GM18867 (cell line): Measurements from ENCODE around the gene TBC1D24.

Source experiments
- ATAC-seq: cut with Tn5 transposase; IDR thresholded peaks from one replicate; pipeline ENCODE4 v1.9.1; 2021; ENCODE audit warnings: mild to moderate bottlenecking, moderate library complexity; ENCODE audit not compliant: unreplicated experiment

The TBC1D24 gene

DNA sequence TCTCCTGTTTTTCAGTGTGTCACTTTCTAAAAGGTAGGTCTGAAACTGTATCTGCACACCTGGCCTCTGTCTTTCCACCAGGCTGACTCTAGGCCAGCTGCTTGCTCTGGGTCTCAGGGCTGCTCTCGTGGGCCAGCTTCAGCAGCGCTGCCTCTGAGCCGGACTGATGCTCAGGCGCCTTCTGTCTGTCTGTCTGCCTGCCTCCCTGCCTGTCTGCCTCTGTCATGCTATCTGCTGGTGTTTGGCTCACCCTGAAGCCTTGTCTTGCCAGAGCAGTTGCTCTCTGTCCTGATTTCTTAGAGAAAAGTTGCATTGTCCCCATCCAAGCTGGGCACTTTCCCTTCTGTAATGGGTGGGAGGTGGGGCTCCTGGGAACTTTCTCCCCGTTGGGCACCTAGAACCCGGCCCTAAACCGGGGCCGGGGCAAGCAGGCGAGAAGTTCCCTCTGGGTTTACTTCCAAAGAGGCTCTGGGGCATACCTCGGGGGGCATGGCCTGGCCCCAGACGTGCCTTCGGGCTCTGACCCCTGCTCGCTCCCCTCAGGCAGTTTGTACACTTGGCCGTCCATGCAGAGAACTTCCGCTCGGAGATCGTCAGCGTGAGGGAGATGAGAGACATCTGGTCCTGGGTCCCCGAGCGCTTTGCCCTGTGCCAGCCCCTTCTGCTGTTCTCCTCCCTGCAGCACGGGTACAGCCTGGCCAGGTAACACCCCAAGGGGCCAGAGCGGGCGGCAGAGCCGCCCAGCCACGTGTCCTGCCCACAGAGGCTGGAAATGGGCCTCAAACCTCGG, 23.0 kb downstream of the TBC1D24 start:
- ATAC-seq: no peak

GRCh38 chr16:2498531-2499253, 23.8 kb downstream of the TBC1D24 start:
- ATAC-seq: no peak

- no peak for ATAC-seq
Measured at GRCh38 chr16:2499454-2499853, 24.5 kb downstream of the TBC1D24 start.

GRCh38 chr16:2499890-2500429, 25.0 kb downstream of the TBC1D24 start:
- no peak for ATAC-seq

GRCh38 chr16:2500430-2500917, 25.5 kb downstream of the TBC1D24 start:
- no peak for ATAC-seq

- ATAC-seq: no peak
Measured at GRCh38 chr16:2500918-2501750, 26.2 kb downstream of the TBC1D24 start.

- no peak for ATAC-seq
Measured at GRCh38 chr16:2501946-2502895, 27.3 kb downstream of the TBC1D24 start.

- no peak for ATAC-seq
Measured at GRCh38 chr16:2505695-2506094, 30.8 kb downstream of the TBC1D24 start.

DNA sequence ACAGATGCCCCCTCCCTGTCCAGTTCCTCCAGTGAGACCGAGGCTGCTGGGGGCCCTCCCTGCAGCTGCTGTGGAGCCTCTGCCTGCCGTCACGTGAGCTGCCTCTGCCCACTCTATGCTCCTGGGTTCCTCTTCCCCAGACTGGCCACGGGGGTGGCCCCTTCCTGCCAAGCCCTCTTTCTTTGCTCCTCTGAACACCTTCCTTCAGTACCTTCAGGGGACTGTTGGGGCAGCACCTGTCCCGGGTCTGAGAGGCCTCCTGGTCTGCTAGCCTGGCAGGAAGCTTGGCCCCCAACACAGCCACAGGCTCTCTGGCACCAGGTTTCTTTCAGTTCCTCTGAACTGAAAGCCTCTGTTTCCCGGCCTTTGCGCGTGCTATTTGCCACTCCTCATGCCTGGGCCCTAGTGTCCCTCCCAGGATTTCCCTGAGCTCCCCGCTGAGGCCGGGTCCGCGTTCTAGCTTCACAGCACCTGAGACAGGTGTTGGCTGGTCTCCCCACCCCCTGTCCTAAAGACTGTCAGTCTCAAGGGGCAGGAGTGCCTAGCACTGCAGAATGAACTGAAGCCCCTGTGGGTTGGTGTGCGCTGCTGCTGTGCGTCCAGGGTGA, 32.2 kb downstream of the TBC1D24 start:
- peak; percentile 43 for ATAC-seq

DNA sequence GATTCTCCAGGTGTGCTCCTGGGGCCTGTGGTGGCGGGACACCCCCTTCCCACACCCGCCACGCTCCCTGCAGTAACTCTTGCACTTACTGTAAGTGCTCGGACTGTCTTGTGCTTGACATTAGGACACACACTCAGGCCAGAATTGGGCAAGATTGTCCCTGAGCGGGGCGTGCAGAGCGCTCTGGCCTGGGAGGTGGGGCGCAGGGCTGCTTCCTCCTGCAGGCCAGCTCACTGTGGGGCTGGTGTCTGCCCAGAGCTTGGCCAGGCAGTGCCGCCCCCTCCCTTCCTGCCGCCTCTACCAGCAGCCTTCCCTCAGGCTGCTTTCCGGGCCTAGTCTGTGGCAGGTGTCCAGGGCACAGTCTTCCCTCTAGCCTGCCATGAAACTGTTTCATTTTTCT, 32.7 kb downstream of the TBC1D24 start:
- no peak for ATAC-seq

GRCh38 chr16:2508722-2509400, 33.9 kb downstream of the TBC1D24 start:
- ATAC-seq: no peak

- no peak for ATAC-seq
Measured at GRCh38 chr16:2511128-2511800, 36.3 kb downstream of the TBC1D24 start.

- no peak for ATAC-seq
Measured at GRCh38 chr16:2511996-2512734, 37.2 kb downstream of the TBC1D24 start.

DNA sequence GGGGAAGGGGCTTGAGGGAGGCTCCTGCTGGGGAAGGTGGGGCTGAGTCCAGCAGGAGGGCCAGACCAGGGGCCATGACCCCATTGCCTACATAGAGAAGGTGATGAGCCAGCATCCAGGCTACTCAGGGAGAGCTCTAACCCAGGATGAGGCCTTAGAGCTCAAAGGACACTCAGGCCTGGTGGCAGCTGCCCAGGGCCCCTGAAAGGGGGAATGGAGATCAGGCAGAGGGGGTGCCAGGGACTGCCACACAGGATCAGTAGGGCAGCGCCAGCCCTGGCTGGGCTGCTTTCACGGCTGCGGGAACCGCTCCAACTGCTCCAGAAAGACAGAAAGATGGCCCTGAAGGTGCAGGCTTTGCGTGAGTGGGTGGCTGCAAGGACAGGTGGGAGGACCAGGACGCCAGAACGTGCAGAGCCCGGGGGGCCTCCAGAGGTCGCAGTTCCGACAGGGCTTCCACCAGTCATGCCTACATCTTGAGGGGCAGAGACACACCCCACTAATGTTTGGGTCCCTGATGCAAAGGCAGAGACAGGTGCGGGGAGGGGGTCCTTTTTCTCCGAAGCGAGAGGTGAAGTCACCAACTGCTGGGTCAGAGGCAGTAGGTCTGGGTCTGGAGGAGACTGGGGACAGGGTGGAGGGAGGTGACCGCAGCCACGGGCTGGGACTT, 37.9 kb downstream of the TBC1D24 start:
- no peak for ATAC-seq

- ATAC-seq: peak; percentile 76
Measured at GRCh38 chr16:2513405-2514332, 38.7 kb downstream of the TBC1D24 start, which contains the start of gene ATP6V0C. TSS of gene ATP6V0C (plus strand) at chr16:2513952. CDS start at chr16:2514104, 152 bp downstream.
